22Rv1 (cell line): ENCODE measurements around the gene STK16.

Experiments used
- ZFX ChIP-seq: fragments of 450-650 bp; IDR thresholded peaks from 2 replicates; pipeline ENCODE4 v1.6.1; 2017; ENCODE audit warnings: antibody characterized with exemption, borderline replicate concordance
- TF ChIP-seq, protein P1 (sequence below): fragments of 450-650 bp; IDR thresholded peaks from 2 replicates; pipeline ENCODE4 v1.5.1; 2017; ENCODE audit warnings: mild to moderate bottlenecking

DNA sequence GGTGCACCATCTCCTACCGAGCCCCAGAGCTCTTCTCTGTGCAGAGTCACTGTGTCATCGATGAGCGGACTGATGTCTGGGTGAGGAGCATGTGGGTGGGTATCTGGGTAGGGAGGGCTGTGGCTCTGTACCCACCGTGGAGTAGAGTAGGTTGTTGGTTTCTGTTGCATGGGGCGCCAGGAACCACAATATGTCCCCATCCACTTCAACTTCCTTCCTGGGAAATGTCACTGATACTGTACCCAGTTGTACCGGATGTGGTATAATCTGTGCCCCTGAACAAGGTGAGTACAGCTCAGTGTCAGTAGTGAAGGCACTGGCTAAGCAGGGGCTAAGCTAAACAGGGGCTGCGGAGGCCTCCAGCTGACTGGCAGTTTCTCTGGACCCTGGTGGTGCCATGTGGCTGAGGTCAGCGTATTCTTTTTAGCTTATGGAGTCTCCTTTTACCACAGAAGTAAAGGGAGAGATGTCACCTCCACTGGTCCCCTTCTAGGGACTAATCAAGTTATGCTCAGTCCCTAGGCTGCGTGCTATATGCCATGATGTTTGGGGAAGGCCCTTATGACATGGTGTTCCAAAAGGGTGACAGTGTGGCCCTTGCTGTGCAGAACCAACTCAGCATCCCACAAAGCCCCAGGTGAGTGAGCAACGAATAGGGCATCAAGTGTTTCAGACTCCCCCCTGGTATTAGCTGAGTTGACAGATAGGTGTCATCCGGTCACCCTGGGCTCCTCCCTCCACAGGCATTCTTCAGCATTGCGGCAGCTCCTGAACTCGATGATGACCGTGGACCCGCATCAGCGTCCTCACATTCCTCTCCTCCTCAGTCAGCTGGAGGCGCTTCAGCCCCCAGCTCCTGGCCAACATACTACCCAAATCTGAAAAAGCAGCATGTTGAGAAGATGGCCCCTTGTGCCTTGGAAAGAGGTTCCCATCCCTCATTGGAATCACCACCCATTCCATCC is 2.7 kb downstream of the STK16 start:
- TF ChIP-seq, protein P1, sequence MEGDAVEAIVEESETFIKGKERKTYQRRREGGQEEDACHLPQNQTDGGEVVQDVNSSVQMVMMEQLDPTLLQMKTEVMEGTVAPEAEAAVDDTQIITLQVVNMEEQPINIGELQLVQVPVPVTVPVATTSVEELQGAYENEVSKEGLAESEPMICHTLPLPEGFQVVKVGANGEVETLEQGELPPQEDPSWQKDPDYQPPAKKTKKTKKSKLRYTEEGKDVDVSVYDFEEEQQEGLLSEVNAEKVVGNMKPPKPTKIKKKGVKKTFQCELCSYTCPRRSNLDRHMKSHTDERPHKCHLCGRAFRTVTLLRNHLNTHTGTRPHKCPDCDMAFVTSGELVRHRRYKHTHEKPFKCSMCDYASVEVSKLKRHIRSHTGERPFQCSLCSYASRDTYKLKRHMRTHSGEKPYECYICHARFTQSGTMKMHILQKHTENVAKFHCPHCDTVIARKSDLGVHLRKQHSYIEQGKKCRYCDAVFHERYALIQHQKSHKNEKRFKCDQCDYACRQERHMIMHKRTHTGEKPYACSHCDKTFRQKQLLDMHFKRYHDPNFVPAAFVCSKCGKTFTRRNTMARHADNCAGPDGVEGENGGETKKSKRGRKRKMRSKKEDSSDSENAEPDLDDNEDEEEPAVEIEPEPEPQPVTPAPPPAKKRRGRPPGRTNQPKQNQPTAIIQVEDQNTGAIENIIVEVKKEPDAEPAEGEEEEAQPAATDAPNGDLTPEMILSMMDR, result no peak
- TF ChIP-seq ZFX, result no peak
